Measurements from ENCODE around the gene PLIN4.
"Not testable (repeated sequence)": the region's sequence is repeated elsewhere in the genome, so short reads cannot be mapped to it uniquely, and the experiment has no call there.

PLIN4 gene

GRCh38 chr19:4527377-4527776 is 9.1 kb upstream of the PLIN4 start:
- DNase-seq (ENCODE audit: low read depth) = not testable (repeated sequence)

GRCh38 chr19:4525563-4526002 is 7.3 kb upstream of the PLIN4 start:
- no peak for DNase-seq (ENCODE audit: low read depth)

GRCh38 chr19:4524808-4525562 is 6.7 kb upstream of the PLIN4 start:
- DNase-seq (ENCODE audit: low read depth) = peak; percentile 58

- DNase-seq (ENCODE audit: low read depth) = no peak
These were observed 5.2 kb upstream of the PLIN4 start for GRCh38 chr19:4523306-4524110.

- no peak for DNase-seq (ENCODE audit: low read depth)
These were observed 4.2 kb upstream of the PLIN4 start for GRCh38 chr19:4522291-4523002.

GRCh38 chr19:4521888-4522242 is 3.6 kb upstream of the PLIN4 start:
- DNase-seq (ENCODE audit: low read depth) = no peak

GRCh38 chr19:4521170-4521887 is 3.0 kb upstream of the PLIN4 start:
- no peak for DNase-seq (ENCODE audit: low read depth)

GRCh38 chr19:4519521-4520277 is 1.4 kb upstream of the PLIN4 start:
- DNase-seq (ENCODE audit: low read depth) = no peak

- no peak for DNase-seq (ENCODE audit: low read depth)
These were observed 848 bp upstream of the PLIN4 start for GRCh38 chr19:4519172-4519496.

- DNase-seq (ENCODE audit: low read depth) = no peak
These were observed 732 bp downstream of the PLIN4 start for GRCh38 chr19:4517451-4518057.

- DNase-seq (ENCODE audit: low read depth) = no peak
These were observed 1.4 kb downstream of the PLIN4 start for GRCh38 chr19:4516939-4517300.

GRCh38 chr19:4516199-4516938 is 1.9 kb downstream of the PLIN4 start:
- no peak for DNase-seq (ENCODE audit: low read depth)

- DNase-seq (ENCODE audit: low read depth) = no peak
These were observed 2.6 kb downstream of the PLIN4 start for GRCh38 chr19:4515732-4516131.

- no peak for DNase-seq (ENCODE audit: low read depth)
These were observed 5.0 kb downstream of the PLIN4 start for GRCh38 chr19:4513248-4513647.

GRCh38 chr19:4512070-4512469 is 6.2 kb downstream of the PLIN4 start:
- DNase-seq (ENCODE audit: low read depth) = no peak

GRCh38 chr19:4511300-4512054 is 6.8 kb downstream of the PLIN4 start:
- no peak for DNase-seq (ENCODE audit: low read depth)

GRCh38 chr19:4510435-4511255 is 7.6 kb downstream of the PLIN4 start:
- no peak for DNase-seq (ENCODE audit: low read depth)

- no peak for DNase-seq (ENCODE audit: low read depth)
These were observed 9.6 kb downstream of the PLIN4 start for GRCh38 chr19:4508698-4509097.

GRCh38 chr19:4507804-4508203 is 10.5 kb downstream of the PLIN4 start:
- no peak for DNase-seq (ENCODE audit: low read depth)
